Loucy (cell line): ENCODE data around the gene CLEC4F.

Experiments
- EZH2phosphoT487 ChIP-seq: fragments of 200-600 bp; IDR thresholded peaks from 2 replicates; pipeline ENCODE4 v1.6.1; 2018; ENCODE audit warnings: antibody characterized with exemption, mild to moderate bottlenecking, moderate library complexity, borderline replicate concordance
- TF ChIP-seq, protein P1 (sequence below): fragments of 200-600 bp; sonication (generic); conservative IDR thresholded peaks from 2 replicates; pipeline ENCODE4 v1.5.1; 2014; ENCODE audit warnings: mild to moderate bottlenecking, antibody characterized with exemption, low read length

DNA sequence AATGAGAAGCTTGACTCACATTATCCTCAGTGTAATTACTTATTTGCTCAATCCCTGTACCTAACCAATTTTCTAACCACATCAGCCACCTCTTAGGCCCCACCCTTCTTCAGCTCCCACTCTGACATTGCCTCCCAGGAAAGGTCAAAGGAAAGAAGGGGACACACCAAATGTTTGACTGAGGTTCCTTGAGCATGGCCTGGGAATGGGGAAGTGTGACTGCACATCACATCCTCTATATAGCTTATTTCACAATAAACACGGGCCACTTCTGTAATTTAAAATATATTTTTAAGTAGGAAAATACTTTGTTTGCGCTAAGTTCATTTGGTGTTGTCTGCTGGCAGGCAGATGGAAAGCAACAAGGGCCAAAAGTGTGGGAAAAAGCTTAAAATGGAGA, 26.9 kb downstream of the CLEC4F start:
- TF ChIP-seq, protein P1, sequence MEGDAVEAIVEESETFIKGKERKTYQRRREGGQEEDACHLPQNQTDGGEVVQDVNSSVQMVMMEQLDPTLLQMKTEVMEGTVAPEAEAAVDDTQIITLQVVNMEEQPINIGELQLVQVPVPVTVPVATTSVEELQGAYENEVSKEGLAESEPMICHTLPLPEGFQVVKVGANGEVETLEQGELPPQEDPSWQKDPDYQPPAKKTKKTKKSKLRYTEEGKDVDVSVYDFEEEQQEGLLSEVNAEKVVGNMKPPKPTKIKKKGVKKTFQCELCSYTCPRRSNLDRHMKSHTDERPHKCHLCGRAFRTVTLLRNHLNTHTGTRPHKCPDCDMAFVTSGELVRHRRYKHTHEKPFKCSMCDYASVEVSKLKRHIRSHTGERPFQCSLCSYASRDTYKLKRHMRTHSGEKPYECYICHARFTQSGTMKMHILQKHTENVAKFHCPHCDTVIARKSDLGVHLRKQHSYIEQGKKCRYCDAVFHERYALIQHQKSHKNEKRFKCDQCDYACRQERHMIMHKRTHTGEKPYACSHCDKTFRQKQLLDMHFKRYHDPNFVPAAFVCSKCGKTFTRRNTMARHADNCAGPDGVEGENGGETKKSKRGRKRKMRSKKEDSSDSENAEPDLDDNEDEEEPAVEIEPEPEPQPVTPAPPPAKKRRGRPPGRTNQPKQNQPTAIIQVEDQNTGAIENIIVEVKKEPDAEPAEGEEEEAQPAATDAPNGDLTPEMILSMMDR, result no peak
- TF ChIP-seq EZH2phosphoT487, result no peak
